ENCODE results near the gene EHHADH.

DNA sequence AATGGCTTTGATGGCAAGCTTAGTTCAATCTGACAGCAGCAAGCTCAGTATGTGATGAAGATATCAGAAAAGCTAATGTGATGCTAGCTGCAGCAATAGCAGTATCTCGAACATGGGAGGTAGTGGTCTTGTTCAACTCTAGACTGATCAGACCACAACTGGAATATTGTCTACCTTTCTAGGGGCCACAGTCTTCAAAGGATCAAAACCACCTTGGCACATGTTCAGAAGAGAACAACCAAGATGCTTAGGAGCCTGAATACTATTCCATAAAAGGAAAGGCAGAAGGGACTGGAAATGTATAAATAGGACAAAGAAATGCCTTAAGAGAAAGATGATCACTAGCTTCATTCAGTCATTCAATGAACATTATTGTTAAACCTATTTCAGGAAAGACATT lies 103.3 kb downstream of the EHHADH start:
- TF ChIP-seq EZH2 (IDR thresholded peaks at IDR 0.05) = no peak
- TF ChIP-seq POLR2AphosphoS5 (IDR thresholded peaks at IDR 0.05; ENCODE audit: borderline replicate concordance, low read depth, low read length) = no peak
- TF ChIP-seq FOXP2 (optimal IDR thresholded peaks at IDR 0.05; ENCODE audit: control extremely low read depth, extremely low read length, insufficient read depth) = no peak

All from SK-N-MC (cell line).